Subcutaneous adipose tissue (tissue), 4 donors: ENCODE data around the gene SMARCD3. TPM values are rescaled to one million over a fixed set of nuclear protein-coding genes. Genes with fewer than 3 reads are reported as not detected.

Experiments
- total RNA-seq, 4 donors: library from RNA; depleted of rRNA; stranded (reverse); fragments of >200 nt; gene quantifications; one replicate each; pipeline ENCODE4 v1.1.0, GENCODE V29; 2016
- TF ChIP-seq, protein P1 (sequence below): fragments of 450-650 bp; IDR thresholded peaks from one replicate; pipeline ENCODE4 v1.5.1; 2016; ENCODE audit warnings: low read depth, mild to moderate bottlenecking, control low read depth, antibody characterized with exemption, moderate library complexity

The SMARCD3 gene
- total RNA-seq, 4 donors from 2014 or later, result 15.9 to 38.2 (median 21.1) TPM

DNA sequence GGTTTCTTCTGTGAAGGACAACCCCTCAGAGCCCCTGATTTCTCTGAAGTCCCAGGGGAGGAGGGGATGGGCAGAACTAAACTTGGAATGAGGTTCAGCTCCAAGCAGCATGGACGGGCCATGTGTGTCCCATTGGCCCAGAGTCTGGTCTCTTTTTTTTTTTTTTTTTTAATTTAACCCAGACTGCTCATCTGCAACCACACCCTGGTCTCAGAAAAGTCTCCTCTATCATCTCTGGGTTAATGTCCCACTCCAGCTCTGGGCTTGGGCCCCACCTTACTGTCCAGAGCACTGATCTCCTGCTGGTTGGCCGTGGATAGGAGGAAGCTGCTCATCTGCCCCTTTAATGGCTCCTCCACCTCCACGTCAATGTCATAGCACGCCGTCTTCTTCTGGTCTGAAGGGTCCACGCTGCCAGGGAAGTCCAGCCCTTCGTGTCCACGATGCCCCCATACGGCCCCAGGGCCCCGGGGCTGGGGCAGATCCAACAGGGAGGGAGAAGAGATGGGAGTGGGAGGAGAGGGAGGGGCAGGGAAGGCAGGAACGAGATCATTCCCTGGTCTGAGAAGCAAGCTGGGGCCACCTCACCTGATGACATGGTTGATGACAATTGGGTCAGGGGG is 8.5 kb downstream of the SMARCD3 start:
- TF ChIP-seq, protein P1, sequence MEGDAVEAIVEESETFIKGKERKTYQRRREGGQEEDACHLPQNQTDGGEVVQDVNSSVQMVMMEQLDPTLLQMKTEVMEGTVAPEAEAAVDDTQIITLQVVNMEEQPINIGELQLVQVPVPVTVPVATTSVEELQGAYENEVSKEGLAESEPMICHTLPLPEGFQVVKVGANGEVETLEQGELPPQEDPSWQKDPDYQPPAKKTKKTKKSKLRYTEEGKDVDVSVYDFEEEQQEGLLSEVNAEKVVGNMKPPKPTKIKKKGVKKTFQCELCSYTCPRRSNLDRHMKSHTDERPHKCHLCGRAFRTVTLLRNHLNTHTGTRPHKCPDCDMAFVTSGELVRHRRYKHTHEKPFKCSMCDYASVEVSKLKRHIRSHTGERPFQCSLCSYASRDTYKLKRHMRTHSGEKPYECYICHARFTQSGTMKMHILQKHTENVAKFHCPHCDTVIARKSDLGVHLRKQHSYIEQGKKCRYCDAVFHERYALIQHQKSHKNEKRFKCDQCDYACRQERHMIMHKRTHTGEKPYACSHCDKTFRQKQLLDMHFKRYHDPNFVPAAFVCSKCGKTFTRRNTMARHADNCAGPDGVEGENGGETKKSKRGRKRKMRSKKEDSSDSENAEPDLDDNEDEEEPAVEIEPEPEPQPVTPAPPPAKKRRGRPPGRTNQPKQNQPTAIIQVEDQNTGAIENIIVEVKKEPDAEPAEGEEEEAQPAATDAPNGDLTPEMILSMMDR, result no peak

DNA sequence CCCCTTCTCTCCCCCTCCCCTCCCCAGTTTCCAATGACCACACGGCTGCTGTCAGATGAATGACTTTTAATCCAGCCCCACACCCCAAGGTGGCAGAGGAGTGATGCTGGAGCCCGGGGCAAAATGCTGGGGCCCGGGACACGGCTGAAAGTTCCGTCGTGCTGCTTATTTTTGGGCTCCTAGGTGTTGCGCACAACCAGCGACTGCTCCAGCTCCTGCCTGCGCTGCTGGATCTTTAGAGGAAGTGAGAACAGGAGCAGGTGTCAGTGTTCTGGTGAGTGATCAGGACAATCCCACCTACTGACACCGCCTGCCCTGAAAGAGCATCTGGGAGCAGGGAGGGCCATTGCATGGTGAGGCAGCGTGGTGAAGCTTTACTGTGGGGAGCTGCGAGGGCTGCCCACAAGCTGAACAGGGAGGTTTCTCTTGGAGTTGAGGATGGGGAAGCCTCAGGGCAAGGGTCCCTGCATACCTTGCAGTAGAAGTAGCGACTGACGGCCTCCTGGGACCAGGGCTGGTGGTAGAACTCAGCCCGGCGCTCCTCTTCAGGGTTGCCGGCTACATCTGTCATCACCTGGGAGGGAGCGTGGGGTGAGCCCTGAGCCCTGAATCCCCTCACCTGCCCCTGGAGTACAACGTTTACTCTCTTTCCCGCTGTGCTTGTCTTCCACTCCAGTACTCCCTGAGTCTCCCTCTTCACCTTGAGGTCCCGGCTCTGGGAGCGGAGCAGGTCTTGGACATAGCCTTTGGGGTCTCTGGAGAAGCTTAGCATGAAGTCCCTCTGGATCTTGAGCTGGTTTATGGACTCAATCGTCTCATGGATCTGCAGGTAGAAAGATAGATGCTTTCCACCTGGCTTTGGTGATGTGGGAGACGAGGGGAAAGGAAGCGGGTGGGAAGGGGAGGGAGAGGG is 9.3 kb downstream of the SMARCD3 start:
- TF ChIP-seq, protein P1, result no peak

DNA sequence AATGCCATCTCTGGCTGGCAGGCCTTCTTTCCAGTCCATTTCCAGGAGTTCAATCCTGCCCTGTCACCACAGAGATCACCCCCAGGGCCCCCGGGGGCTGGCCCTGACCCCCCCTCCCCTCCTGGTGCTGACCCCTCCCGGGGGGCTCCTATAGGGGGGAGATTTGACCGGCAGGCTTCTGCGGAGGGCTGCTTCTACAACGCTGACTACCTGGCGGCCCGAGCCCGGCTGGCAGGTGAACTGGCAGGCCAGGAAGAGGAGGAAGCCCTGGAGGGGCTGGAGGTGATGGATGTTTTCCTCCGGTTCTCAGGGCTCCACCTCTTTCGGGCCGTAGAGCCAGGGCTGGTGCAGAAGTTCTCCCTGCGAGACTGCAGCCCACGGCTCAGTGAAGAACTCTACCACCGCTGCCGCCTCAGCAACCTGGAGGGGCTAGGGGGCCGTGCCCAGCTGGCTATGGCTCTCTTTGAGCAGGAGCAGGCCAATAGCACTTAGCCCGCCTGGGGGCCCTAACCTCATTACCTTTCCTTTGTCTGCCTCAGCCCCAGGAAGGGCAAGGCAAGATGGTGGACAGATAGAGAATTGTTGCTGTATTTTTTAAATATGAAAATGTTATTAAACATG is 10.2 kb downstream of the SMARCD3 start:
- TF ChIP-seq, protein P1, result no peak

DNA sequence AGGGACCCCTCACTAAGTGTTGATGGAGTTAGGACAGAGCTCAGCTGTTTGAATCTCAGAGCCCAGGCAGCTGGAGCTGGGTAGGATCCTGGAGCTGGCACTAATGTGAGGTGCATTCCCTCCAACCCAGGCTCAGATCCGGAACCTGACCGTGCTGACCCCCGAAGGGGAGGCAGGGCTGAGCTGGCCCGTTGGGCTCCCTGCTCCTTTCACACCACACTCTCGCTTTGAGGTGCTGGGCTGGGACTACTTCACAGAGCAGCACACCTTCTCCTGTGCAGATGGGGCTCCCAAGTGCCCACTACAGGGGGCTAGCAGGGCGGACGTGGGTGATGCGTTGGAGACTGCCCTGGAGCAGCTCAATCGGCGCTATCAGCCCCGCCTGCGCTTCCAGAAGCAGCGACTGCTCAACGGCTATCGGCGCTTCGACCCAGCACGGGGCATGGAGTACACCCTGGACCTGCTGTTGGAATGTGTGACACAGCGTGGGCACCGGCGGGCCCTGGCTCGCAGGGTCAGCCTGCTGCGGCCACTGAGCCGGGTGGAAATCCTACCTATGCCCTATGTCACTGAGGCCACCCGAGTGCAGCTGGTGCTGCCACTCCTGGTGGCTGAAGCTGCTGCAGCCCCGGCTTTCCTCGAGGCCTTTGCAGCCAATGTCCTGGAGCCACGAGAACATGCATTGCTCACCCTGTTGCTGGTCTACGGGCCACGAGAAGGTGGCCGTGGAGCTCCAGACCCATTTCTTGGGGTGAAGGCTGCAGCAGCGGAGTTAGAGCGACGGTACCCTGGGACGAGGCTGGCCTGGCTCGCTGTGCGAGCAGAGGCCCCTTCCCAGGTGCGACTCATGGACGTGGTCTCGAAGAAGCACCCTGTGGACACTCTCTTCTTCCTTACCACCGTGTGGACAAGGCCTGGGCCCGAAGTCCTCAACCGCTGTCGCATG is 11.0 kb downstream of the SMARCD3 start:
- TF ChIP-seq, protein P1, result no peak

DNA sequence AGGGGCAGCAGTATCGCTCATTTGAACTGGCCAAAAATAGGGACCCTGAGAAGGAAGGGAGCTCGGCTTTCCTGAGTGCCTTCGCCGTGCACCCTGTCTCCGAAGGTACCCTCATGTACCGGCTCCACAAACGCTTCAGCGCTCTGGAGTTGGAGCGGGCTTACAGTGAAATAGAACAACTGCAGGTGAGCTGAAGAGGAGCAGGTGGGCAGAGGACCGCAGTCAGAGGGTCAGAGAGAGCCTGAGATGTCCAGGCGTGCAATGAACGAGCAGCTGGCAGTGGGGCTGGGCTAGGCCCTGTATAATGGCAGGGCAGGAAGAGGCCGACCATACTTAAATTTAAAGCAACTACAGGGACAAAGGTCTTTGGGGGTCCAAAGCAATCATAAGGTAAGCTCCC is 12.1 kb downstream of the SMARCD3 start:
- TF ChIP-seq, protein P1, result no peak

DNA sequence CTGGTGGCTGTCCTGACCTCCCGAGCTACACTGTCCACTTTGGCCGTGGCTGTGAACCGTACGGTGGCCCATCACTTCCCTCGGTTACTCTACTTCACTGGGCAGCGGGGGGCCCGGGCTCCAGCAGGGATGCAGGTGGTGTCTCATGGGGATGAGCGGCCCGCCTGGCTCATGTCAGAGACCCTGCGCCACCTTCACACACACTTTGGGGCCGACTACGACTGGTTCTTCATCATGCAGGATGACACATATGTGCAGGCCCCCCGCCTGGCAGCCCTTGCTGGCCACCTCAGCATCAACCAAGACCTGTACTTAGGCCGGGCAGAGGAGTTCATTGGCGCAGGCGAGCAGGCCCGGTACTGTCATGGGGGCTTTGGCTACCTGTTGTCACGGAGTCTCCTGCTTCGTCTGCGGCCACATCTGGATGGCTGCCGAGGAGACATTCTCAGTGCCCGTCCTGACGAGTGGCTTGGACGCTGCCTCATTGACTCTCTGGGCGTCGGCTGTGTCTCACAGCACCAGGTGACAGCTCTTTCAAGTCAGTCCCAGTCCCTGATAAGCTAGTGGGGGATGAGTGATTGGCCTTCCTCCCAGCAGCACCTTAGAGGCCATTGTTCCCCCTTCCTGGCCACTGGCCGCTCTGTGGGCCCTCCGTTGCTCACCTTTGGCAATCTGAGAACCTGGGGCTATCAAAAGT is 13.3 kb downstream of the SMARCD3 start:
- TF ChIP-seq, protein P1, result no peak
